Measurements from ENCODE around the gene B3GNT5.

The B3GNT5 gene

GRCh38 chr3:183253528-183254486 lies 754 bp downstream of the B3GNT5 start:
- Histone ChIP-seq H3K9me3 (ENCODE audit: control insufficient read depth, insufficient read depth, low read depth, low read length) (no peaks in the 10 kb centered on the region), H3K4me3 (ENCODE audit: low read depth, low read length) (peak overlapping the region; percentile 90), H3K36me3 (ENCODE audit: control insufficient read depth in 2 of 2, insufficient read depth in 1 of 2, low read length in 2 of 2) (no peaks in the 10 kb centered on the region), H3K27ac (ENCODE audit: extremely low read depth, low read depth, low read length) (peak overlapping the region; percentile 81), H3K4me1 (ENCODE audit: control insufficient read depth, insufficient read depth, low read length) (no peaks in the 10 kb centered on the region)
- ChIA-PET POLR2A (interaction anchor here (0.7 to 1.0 kb wide), 2 partner anchors 16 to 17 kb away, joined by 3 read pairs; no protein-coding TSS in a partner anchor), CTCF (interaction anchor here (2.0 kb wide), 1 partner anchor 69 kb away, joined by 7 read pairs; no protein-coding TSS in a partner anchor)
- TF ChIP-seq, protein P1, sequence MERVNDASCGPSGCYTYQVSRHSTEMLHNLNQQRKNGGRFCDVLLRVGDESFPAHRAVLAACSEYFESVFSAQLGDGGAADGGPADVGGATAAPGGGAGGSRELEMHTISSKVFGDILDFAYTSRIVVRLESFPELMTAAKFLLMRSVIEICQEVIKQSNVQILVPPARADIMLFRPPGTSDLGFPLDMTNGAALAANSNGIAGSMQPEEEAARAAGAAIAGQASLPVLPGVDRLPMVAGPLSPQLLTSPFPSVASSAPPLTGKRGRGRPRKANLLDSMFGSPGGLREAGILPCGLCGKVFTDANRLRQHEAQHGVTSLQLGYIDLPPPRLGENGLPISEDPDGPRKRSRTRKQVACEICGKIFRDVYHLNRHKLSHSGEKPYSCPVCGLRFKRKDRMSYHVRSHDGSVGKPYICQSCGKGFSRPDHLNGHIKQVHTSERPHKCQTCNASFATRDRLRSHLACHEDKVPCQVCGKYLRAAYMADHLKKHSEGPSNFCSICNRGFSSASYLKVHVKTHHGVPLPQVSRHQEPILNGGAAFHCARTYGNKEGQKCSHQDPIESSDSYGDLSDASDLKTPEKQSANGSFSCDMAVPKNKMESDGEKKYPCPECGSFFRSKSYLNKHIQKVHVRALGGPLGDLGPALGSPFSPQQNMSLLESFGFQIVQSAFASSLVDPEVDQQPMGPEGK (tag by site-specific recombination; IDR thresholded peaks at IDR 0.05): peak; percentile 16; the same call in 1 of the 2 replicates
- peak; percentile 49; the same call in 1 of the 2 replicates for TF ChIP-seq KLF9 (tag by site-specific recombination; IDR thresholded peaks at IDR 0.05; ENCODE audit: low read depth)
- TF ChIP-seq ZNF660 (tag by site-specific recombination; IDR thresholded peaks at IDR 0.05): peak; percentile 23; the same call in 1 of the 2 replicates
- TF ChIP-seq SP2 (tag by site-specific recombination; IDR thresholded peaks at IDR 0.05): peak; percentile 22; the same call in 1 of the 2 replicates
- TF ChIP-seq, protein P2, sequence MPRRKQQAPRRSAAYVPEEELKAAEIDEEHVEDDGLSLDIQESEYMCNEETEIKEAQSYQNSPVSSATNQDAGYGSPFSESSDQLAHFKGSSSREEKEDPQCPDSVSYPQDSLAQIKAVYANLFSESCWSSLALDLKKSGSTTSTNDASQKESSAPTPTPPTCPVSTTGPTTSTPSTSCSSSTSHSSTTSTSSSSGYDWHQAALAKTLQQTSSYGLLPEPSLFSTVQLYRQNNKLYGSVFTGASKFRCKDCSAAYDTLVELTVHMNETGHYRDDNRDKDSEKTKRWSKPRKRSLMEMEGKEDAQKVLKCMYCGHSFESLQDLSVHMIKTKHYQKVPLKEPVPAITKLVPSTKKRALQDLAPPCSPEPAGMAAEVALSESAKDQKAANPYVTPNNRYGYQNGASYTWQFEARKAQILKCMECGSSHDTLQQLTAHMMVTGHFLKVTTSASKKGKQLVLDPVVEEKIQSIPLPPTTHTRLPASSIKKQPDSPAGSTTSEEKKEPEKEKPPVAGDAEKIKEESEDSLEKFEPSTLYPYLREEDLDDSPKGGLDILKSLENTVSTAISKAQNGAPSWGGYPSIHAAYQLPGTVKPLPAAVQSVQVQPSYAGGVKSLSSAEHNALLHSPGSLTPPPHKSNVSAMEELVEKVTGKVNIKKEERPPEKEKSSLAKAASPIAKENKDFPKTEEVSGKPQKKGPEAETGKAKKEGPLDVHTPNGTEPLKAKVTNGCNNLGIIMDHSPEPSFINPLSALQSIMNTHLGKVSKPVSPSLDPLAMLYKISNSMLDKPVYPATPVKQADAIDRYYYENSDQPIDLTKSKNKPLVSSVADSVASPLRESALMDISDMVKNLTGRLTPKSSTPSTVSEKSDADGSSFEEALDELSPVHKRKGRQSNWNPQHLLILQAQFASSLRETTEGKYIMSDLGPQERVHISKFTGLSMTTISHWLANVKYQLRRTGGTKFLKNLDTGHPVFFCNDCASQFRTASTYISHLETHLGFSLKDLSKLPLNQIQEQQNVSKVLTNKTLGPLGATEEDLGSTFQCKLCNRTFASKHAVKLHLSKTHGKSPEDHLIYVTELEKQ (tag by site-specific recombination; IDR thresholded peaks at IDR 0.05; ENCODE audit: borderline replicate concordance): no peak
- TF ChIP-seq TCF7L2 (IDR thresholded peaks at IDR 0.05; ENCODE audit: borderline replicate concordance, low read depth, low read length): no peak
- TF ChIP-seq SCRT2 (tag by site-specific recombination; IDR thresholded peaks at IDR 0.05): no peak
- no peak for TF ChIP-seq ZNF747 (tag by site-specific recombination; IDR thresholded peaks at IDR 0.05)
- no peak for TF ChIP-seq ZNF202 (tag by site-specific recombination; IDR thresholded peaks at IDR 0.05; ENCODE audit: borderline replicate concordance)
- no peak for TF ChIP-seq REPIN1 (tag by site-specific recombination; IDR thresholded peaks at IDR 0.05; ENCODE audit: low read depth)
- no peak for TF ChIP-seq ZBTB1 (tag by site-specific recombination; IDR thresholded peaks at IDR 0.05)
- TF ChIP-seq, protein P3, sequence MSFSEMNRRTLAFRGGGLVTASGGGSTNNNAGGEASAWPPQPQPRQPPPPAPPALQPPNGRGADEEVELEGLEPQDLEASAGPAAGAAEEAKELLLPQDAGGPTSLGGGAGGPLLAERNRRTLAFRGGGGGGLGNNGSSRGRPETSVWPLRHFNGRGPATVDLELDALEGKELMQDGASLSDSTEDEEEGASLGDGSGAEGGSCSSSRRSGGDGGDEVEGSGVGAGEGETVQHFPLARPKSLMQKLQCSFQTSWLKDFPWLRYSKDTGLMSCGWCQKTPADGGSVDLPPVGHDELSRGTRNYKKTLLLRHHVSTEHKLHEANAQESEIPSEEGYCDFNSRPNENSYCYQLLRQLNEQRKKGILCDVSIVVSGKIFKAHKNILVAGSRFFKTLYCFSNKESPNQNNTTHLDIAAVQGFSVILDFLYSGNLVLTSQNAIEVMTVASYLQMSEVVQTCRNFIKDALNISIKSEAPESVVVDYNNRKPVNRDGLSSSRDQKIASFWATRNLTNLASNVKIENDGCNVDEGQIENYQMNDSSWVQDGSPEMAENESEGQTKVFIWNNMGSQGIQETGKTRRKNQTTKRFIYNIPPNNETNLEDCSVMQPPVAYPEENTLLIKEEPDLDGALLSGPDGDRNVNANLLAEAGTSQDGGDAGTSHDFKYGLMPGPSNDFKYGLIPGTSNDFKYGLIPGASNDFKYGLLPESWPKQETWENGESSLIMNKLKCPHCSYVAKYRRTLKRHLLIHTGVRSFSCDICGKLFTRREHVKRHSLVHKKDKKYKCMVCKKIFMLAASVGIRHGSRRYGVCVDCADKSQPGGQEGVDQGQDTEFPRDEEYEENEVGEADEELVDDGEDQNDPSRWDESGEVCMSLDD (tag by site-specific recombination; IDR thresholded peaks at IDR 0.05): no peak
- TF ChIP-seq RBAK (tag by site-specific recombination; IDR thresholded peaks at IDR 0.05): no peak
- TF ChIP-seq ZNF785 (tag by site-specific recombination; IDR thresholded peaks at IDR 0.05): no peak
- no peak for TF ChIP-seq ZSCAN16 (tag by site-specific recombination; IDR thresholded peaks at IDR 0.05)
- peak; percentile 45; the same call in 1 of the 2 replicates for TF ChIP-seq ZBTB20 (tag by site-specific recombination; IDR thresholded peaks at IDR 0.05)
- no peak for TF ChIP-seq ZBTB44 (tag by site-specific recombination; IDR thresholded peaks at IDR 0.05)
- TF ChIP-seq ZNF146 (tag by site-specific recombination; IDR thresholded peaks at IDR 0.05): no peak
- TF ChIP-seq SETDB1 (IDR thresholded peaks at IDR 0.05; ENCODE audit: insufficient read length, low read length): no peak
- TF ChIP-seq, protein P4, sequence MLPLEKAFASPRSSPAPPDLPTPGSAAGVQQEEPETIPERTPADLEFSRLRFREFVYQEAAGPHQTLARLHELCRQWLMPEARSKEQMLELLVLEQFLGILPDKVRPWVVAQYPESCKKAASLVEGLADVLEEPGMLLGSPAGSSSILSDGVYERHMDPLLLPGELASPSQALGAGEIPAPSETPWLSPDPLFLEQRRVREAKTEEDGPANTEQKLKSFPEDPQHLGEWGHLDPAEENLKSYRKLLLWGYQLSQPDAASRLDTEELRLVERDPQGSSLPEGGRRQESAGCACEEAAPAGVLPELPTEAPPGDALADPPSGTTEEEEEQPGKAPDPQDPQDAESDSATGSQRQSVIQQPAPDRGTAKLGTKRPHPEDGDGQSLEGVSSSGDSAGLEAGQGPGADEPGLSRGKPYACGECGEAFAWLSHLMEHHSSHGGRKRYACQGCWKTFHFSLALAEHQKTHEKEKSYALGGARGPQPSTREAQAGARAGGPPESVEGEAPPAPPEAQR (tag by site-specific recombination; IDR thresholded peaks at IDR 0.05): no peak
- TF ChIP-seq ZNF501 (tag by site-specific recombination; IDR thresholded peaks at IDR 0.05): peak; percentile 56
- TF ChIP-seq ZNF664 (tag by site-specific recombination; IDR thresholded peaks at IDR 0.05): no peak

All from HEK293 (cell line).